Uterus (tissue), 2 donors: Measurements from ENCODE around the gene TCF12.

Experiments
- CTCF ChIP-seq, 4 experiments: fragments of 200-600 bp in 2 of 4; fragments of 450-650 bp in 2 of 4; sonication (generic) in 2 of 4; IDR thresholded peaks; one replicate each; pipeline ENCODE4 v1.5.1; 2016 to 2019; ENCODE audit warnings: antibody characterized with exemption in 4 of 4, mild to moderate bottlenecking in 2 of 4, moderate library complexity in 1 of 4
- POLR2A ChIP-seq, 2 donors: fragments of 450-650 bp; IDR thresholded peaks; one replicate each; pipeline ENCODE4 v1.6.1; 2016; ENCODE audit warnings: antibody characterized with exemption in 2 of 2, mild to moderate bottlenecking in 1 of 2, moderate library complexity in 1 of 2

GRCh38 chr15:57320631-57321220 lies 402.3 kb downstream of the TCF12 start:
- no peak for TF ChIP-seq CTCF (IDR thresholded peaks at IDR 0.05)
- no peak for TF ChIP-seq POLR2A (IDR thresholded peaks at IDR 0.05)
